Testis (tissue), 3 donors: ENCODE measurements around the gene CPTP. TPM values are rescaled to one million over a fixed set of nuclear protein-coding genes. Genes with fewer than 3 reads are reported as not detected.

Source experiments
- DNase-seq: peaks from one replicate; pipeline ENCODE4 v3.0.0-alpha.2; 2019
- H3K27ac ChIP-seq, 2 donors: fragments of 200-600 bp; sonication (generic); one replicate each; pipeline ENCODE4 v1.5.1; 2019
- H3K27me3 ChIP-seq: fragments of 200-600 bp; sonication (generic); one replicate; pipeline ENCODE4 v1.5.1; 2019
- H3K36me3 ChIP-seq: fragments of 200-600 bp; sonication (generic); one replicate; pipeline ENCODE4 v1.5.1; 2017; ENCODE audit warnings: low read depth; ENCODE audit errors: missing control alignments
- H3K4me1 ChIP-seq: fragments of 200-600 bp; sonication (generic); one replicate; pipeline ENCODE4 v1.5.1; 2019
- H3K4me3 ChIP-seq, 2 donors: fragments of 200-600 bp; sonication (generic); one replicate each; pipeline ENCODE4 v1.5.1; 2017 to 2019
- H3K9me3 ChIP-seq: fragments of 200-600 bp; sonication (generic); one replicate; pipeline ENCODE4 v1.5.1; 2017
- CTCF ChIP-seq, 3 experiments: fragments of 450-650 bp in 2 of 3; fragments of 200-600 bp in 1 of 3; sonication (generic) in 1 of 3; IDR thresholded peaks; one replicate each; pipeline ENCODE4 v1.5.1; 2016 to 2019; ENCODE audit warnings: antibody characterized with exemption in 3 of 3, mild to moderate bottlenecking in 2 of 3, moderate library complexity in 1 of 3
- POLR2A ChIP-seq: fragments of 450-650 bp; IDR thresholded peaks from one replicate; pipeline ENCODE4 v1.6.1; 2017; ENCODE audit warnings: antibody characterized with exemption, mild to moderate bottlenecking, moderate library complexity
- WGBS, 2 donors: methylation state at CpG; one replicate each; pipeline ENCODE4 v1.1.5; 2018; 5-methylcytosine and 5-hydroxymethylcytosine counted together
- intact Hi-C: fragments of 100-400 bp; cut with DNase I; formaldehyde crosslinking; loops from one replicate; pipeline ENCODE4 v1.15.1; 2023; ENCODE audit warnings: low total_unique reads
- polyA plus RNA-seq: library from polyadenylated mRNA; stranded (reverse); fragments of 350-450 nt; fragmentation: Illumina TruSeq; extraction: RNeasy Lipid Tissue Mini Kit (QIAGEN cat#74804); gene quantifications from one replicate; pipeline ENCODE4 v1.2.3, GENCODE V29; 2014; ENCODE audit warnings: low read depth, low replicate concordance; ENCODE audit not compliant: insufficient read depth
- total RNA-seq, 2 donors: library from RNA; depleted of rRNA; stranded (reverse); fragments of >200 nt; gene quantifications; one replicate each; pipeline ENCODE4 v1.2.3, GENCODE V29; 2016

CPTP gene
- total and polyA plus RNA-seq, 3 donors from 2014 or later = 64.4 to 129 (median 82.3) TPM

GRCh38 chr1:1330366-1331067 is 5.9 kb downstream of the CPTP start:
- intact Hi-C loops = no loop called here
- no peak overlapping the region for H3K27ac ChIP-seq

DNA sequence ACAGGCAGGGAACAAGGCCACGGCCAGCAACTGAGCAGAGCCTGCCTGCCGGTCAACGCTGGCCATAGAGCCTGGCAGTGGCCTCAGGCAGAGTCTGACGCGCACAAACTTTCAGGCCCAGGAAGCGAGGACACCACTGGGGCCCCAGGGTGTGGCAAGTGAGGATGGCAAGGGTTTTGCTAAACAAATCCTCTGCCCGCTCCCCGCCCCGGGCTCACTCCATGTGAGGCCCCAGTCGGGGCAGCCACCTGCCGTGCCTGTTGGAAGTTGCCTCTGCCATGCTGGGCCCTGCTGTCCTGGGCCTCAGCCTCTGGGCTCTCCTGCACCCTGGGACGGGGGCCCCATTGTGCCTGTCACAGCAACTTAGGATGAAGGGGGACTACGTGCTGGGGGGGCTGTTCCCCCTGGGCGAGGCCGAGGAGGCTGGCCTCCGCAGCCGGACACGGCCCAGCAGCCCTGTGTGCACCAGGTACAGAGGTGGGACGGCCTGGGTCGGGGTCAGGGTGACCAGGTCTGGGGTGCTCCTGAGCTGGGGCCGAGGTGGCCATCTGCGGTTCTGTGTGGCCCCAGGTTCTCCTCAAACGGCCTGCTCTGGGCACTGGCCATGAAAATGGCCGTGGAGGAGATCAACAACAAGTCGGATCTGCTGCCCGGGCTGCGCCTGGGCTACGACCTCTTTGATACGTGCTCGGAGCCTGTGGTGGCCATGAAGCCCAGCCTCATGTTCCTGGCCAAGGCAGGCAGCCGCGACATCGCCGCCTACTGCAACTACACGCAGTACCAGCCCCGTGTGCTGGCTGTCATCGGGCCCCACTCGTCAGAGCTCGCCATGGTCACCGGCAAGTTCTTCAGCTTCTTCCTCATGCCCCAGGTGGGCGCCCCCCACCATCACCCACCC is 6.7 kb downstream of the CPTP start, which contains the start of gene TAS1R3:
Gene TAS1R3 (plus strand): TSS at position 213 of the 898 bp plus-strand sequence. CDS start 66 bp downstream, at position 279.
- H3K4me1 ChIP-seq = peaks cover 8% of the 10 kb centered on the region
- no peaks in the 10 kb centered on the region for H3K36me3 ChIP-seq
- no peaks in the 10 kb centered on the region for H3K27me3 ChIP-seq
- no peak within 1 kb of the TSS for H3K27ac ChIP-seq
- TF ChIP-seq POLR2A = no peak
- TF ChIP-seq CTCF (IDR thresholded peaks at IDR 0.05) = no peak
- intact Hi-C loops = no loop called here
- 84 to 87% methylated on average over 27 to 41 of the region's 41 CpGs for WGBS, 2 donors
- no peaks in the 10 kb centered on the region for H3K9me3 ChIP-seq
- no peak for DNase-seq
- no peak within 1 kb of the TSS for H3K4me3 ChIP-seq

More at GRCh38 chr1:1330366-1331067, 5.9 kb downstream of the CPTP start:
- Histone ChIP-seq H3K4me3 (no peak overlapping the region), H3K9me3 (no peaks in the 10 kb centered on the region), H3K4me1 (peaks cover 14% of the 10 kb centered on the region), H3K36me3 (no peaks in the 10 kb centered on the region), H3K27me3 (no peaks in the 10 kb centered on the region)
- TF ChIP-seq CTCF (IDR thresholded peaks at IDR 0.05) (no peak), POLR2A (no peak)
- DNase-seq = no peak
- WGBS, 2 donors = 76% methylated on average over 15 of the region's 15 CpGs; no CpG with 5 or more reads in 1 of the 2 donors

GRCh38 chr1:1332031-1332755 is 7.6 kb downstream of the CPTP start:
- TF ChIP-seq CTCF (IDR thresholded peaks at IDR 0.05) = no peak
- no peak for TF ChIP-seq POLR2A
- no peak overlapping the region for H3K27ac ChIP-seq
- no peak for DNase-seq
- no peaks in the 10 kb centered on the region for H3K9me3 ChIP-seq
- no peaks in the 10 kb centered on the region for H3K27me3 ChIP-seq
- no peak overlapping the region for H3K4me3 ChIP-seq
- no peaks in the 10 kb centered on the region for H3K36me3 ChIP-seq
- peaks cover 8% of the 10 kb centered on the region for H3K4me1 ChIP-seq
- intact Hi-C loops = no loop called here
- WGBS, 2 donors = 80 to 91% methylated on average over 4 to 57 of the region's 57 CpGs

DNA sequence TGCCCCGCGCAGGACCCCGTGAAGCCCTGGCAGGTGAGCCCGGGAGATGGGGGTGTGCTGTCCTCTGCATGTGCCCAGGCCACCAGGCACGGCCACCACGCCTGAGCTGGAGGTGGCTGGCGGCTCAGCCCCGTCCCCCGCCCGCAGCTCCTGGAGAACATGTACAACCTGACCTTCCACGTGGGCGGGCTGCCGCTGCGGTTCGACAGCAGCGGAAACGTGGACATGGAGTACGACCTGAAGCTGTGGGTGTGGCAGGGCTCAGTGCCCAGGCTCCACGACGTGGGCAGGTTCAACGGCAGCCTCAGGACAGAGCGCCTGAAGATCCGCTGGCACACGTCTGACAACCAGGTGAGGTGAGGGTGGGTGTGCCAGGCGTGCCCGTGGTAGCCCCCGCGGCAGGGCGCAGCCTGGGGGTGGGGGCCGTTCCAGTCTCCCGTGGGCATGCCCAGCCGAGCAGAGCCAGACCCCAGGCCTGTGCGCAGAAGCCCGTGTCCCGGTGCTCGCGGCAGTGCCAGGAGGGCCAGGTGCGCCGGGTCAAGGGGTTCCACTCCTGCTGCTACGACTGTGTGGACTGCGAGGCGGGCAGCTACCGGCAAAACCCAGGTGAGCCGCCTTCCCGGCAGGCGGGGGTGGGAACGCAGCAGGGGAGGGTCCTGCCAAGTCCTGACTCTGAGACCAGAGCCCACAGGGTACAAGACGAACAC is 8.3 kb downstream of the CPTP start:
- H3K4me3 ChIP-seq = no peak overlapping the region
- H3K4me1 ChIP-seq = peaks cover 8% of the 10 kb centered on the region
- no peaks in the 10 kb centered on the region for H3K9me3 ChIP-seq
- 72 to 79% methylated on average over 14 to 48 of the region's 48 CpGs for WGBS, 2 donors
- TF ChIP-seq POLR2A = no peak
- TF ChIP-seq CTCF (IDR thresholded peaks at IDR 0.05) = no peak
- H3K27me3 ChIP-seq = no peaks in the 10 kb centered on the region
- no peaks in the 10 kb centered on the region for H3K36me3 ChIP-seq
- intact Hi-C loops = no loop called here
- H3K27ac ChIP-seq = no peak overlapping the region
- no peak for DNase-seq
